Stimulated activated naive CD8-positive, alpha-beta T cell treated with anti-CD3 and anti-CD28 coated beads, Interleukin-15, Interleukin-2, amounts not matched to agents 100 U/mL and 50 U/mL, for 24 hours (primary cell): Measurements from ENCODE around the gene E2F7.

Source experiments
- ATAC-seq: fragments of 150-1000 bp; cut with Tn5 transposase; one replicate; pipeline ENCODE4 v1.10.0; 2021
- DNase-seq: peaks from one replicate; pipeline ENCODE4 v3.0.0; 2021

Gene E2F7

DNA sequence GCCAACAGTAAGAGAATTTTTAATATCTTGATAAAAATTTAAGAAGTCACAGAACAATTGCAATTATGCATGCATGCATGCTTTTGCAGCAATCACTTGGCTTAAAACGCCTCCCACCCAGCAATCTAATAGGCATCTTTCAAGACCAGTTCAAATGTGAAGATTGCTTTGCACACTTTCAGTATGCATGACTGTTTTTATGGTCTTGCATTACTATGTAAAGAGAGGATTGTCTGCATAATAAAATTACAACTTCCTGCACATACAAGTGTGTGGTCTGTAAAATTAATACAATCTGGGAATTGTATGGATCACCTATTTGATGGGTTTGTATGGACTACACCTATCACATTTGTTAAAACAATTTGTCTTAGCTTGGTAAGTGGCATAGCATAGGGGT, 48.8 kb downstream of the E2F7 start:
- ATAC-seq (no peak), DNase-seq (no peak)

DNA sequence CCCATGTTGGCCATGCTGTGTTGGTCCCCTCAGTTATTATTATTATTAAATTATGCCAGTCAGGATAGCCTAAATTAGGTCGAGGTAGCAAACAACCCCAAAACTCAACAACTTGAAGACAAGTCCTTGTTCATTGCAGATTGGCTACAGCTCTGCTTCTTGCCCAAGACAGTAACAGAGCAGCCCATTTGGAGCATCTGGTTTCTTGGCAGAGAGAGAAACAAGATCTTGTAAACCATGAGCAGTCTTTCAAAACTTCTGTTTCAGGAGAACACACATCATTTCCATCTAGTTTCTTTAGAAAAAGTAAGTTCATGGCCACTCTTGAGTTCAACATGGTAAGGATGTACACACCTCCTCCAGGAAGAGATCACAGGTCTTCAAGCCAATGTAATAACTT, 52.3 kb downstream of the E2F7 start:
- DNase-seq (no peak), ATAC-seq (no peak)

DNA sequence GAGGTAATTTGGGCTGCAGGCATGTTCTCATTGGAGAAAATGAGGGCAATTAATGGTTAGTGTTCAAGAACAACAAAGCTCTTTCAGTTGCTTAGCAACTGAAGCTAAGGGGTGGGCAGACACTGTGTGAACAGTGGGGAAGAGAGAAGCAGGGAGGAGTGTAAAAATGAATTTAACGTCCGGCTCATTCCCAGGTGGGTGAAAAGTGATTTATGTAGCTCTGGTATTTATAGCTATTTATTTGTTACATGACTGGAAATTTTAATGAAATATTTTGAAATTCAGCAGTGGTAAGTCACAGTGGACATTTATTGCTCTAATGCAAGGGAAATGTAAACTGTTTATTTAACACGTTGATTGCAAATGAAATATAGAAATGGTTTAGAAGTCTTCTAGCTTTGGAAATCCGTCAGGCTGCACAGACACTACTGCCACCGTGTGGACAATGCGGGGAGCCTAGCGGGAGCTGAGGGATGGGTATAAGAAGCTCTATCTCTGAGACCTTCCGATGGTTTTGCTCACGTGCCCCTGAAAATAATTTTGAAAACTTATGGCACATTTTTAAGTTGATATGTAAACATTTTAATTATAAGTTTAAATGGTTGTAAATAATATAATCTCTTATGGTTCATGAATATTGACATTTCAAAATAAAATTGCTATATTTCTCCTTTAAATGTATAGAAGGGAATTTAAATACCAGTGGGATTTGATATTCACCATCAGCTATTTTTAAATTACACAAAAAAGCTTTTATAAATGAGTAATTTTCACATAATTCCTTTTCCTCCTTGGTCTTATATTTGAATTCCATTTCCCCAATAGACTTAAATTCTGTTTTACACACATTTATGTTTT, 54.4 kb downstream of the E2F7 start:
- DNase-seq (peak; percentile 75), ATAC-seq (peak; percentile 81)

DNA sequence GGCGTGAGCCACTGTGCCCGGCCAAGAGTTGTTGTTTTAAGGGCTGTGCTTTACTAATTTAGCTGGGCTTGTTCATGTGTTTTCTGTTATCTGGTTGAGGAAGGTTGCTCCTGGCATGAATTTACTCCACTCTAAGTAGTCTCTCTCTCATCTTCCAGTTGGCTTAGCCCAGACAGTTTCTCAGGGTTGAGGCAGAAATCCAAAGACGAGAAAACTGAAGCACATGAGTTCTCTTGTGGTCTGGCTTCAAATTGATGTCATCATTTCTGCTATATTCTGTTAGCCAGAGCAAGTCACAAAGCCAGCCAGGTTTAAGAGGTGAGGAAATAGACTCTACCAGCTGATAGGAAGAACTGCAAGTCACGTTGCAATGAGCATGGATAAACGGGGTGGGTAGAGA, 57.9 kb downstream of the E2F7 start:
- DNase-seq: no peak
- no peak for ATAC-seq

DNA sequence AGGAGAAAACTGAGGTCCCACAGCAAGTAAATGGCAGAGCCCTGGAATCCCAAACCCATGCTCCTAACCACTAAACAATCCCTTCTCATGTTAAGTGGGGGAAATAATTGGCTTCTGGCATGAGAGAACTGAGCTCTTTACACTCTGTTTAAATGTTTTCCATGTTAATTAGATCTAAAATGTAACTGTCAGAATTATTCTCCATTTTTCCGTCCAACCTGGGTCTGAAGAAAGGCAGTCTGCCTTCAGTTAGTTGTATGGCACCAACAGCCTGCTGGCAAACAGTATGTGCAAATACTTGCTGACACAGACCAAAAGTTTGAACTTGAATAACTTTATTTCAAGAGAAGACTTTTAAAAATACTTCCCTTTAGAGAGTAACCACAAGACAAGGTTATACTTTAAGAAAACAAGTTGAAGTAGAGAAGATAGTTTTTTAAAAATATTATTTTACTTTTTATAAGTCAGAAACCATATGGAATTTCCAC, 59.7 kb downstream of the E2F7 start:
- no peak for ATAC-seq
- no peak for DNase-seq

DNA sequence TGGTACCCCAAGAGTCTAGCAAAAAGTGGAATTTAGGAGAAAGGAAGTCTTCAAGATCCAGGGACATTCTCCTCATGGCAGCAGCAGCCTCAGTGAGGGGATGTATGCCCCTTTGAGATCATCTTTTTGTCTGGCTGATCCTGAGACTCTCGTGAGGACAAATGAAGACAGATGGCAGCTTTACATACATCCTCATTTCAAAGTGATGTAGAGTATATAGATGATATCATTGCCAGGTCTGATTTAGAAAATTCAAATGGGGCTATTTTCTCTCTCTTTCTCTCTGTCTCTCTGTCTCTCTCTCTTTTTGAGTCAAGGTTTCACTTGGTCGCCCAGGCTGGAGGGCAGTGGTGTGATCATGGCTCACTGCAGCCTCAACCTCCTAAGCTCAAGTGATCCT, 61.5 kb downstream of the E2F7 start:
- DNase-seq (no peak), ATAC-seq (no peak)

DNA sequence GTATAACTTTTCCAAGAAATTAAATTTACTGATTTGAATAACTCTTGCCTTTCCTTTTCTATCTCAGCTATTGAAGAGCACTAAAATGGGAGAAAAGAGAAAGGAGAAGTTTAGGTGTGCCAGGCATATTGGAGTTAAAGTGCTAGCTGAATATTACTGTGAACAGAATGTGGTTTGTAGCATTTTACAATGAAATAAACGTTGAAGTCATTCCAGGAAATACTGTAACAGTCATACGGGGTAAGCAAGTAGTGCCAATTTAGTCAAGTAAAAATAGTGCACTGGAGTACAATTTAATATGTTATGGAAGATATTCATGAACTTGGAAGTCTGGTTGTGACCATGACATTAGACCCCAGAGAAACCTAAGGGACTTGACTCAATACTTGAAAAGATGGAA, 62.1 kb downstream of the E2F7 start:
- DNase-seq (no peak), ATAC-seq (no peak)

DNA sequence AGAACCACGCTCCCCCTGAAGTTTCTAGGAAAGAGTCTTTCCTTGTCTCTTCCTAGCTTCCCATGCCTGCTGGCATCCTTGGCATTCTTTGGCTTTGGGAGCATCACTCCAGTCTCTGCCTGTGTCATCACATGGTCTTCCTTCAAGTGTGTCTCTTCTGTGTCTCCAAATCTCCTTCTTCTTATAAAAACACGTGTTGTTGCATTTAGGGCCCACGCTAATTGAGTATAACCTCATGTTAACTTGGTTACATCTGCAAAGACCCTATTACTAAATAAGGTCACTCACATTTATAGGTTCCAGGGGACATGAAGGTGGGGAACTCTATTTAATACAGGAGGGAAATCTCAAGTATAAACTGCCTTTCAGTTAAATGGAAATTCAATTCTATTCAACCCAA, 63.0 kb downstream of the E2F7 start:
- DNase-seq (no peak), ATAC-seq (no peak)

DNA sequence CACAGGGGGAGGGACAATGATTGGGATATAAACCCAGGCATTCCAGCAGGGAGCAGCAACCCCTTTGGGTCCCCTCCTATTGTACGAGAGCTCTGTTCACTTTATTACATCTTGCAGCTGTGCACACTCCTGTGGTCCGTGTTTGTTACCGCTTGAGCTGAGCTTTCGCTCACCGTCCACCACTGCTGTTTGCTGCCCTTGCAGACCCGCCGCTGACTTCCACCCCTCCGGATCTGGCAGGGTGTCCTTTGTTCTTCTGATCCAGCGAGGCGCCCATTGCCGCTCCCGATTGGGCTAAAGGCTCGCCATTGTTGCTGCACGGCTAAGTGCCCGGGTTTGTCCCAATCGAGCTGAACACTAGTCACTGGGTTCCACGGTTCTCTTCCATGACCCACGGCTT, 64.1 kb downstream of the E2F7 start:
- DNase-seq (no peak), ATAC-seq (no peak)

DNA sequence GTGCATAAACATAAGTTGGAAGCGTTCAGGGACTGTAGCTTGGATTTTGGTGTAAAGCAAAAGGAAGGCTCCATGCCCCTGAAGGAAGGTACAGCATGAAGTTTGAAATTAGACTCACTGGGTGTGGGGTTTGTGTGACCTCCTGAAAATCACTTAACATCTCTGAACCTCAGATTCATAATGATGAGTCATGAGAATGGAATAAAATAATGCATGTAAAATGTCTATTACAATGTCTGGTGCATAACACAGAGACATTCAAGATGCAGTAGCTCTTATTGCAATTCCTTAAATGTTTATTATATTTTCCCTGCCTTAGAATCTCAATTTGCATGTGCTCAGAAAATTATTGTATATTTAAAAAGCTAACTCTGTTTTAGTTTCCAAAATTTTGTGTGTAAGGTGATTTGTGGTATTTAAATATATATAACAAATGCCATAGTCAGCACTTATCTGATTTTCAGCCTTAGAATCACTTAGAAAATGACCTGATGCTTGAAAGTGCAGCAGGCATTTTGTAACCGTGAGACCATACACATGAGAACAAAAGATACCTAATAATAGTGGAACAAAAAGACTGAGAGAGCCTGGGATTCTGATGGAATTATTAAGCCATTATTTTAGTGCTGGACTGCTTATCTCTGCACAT, 66.3 kb downstream of the E2F7 start:
- DNase-seq: no peak
- ATAC-seq: no peak

DNA sequence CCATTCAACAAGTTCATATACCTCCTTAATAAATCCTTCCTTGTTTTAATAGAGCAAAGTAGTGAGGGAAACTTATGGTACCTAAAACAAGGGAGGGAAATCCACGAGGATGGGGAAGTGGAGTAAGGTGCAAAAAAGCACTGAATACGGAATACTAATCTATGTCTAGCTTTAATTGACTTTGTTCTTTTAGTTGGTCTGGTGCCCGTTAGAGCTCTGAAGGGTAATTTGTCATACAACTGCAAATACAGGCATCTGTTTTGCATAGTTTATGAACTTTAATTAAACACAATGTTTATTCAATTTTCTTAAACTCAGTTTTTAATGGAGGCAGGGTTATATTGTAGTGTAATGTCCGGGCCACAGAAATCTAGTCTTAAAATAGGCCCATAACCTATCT, 67.0 kb downstream of the E2F7 start:
- DNase-seq: no peak

DNA sequence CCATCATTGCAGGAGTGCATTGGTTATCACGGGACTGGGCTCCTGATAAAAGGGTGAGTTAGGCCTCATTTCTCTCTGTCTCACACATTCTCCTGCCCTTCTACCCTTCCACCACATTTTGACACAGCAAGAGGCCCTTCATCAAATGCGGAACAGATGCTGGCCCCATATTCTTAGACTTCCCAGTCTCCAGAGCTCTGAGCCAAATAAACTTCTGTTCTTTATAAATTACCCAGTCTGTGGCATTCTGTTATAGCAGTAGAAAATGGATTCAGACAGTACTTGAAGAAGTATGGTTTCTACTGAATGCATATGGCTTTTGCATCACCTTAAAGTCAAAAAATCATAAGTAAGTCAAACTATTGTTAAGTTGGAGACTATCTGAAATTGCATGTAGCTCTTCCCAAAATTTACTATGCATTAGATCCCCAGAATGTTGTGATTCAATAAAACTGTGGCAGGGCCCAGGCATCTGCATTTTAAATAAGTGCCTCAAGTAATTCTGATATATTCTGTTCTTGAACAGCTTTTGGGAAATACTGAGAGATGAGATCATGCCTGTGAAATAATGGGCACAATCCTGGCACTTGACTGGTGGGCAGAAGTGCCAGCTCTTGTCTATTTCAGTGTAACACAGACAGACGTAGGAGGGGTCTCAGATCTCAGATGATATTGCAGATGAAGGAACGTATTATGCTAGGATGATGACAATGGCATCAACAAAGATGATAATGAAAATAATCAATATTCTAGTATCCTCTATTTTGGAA, 68.2 kb downstream of the E2F7 start:
- no peak for DNase-seq
- ATAC-seq: no peak

More for the DNA sequence above, 67.0 kb downstream of the E2F7 start:
- no peak for ATAC-seq

DNA sequence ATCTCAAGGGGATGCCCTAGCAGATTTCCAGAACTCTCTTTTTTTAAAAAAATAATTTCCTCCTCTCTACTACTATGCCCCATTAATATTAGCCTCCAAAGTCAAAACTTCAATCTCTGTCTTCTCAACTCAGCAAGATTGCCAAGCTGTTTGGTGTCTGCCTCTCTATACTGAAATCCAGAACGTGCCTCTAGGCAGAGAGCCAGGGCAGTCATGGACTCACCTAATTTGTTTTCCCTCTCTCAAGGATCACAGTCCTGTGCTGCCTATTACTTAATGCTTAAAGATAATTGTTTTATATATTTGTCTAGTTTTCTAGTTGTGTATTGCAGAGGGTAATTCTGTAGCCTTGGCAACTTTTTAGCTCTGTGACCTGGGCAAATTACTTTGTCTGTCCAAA, 74.7 kb downstream of the E2F7 start:
- no peak for DNase-seq

DNA sequence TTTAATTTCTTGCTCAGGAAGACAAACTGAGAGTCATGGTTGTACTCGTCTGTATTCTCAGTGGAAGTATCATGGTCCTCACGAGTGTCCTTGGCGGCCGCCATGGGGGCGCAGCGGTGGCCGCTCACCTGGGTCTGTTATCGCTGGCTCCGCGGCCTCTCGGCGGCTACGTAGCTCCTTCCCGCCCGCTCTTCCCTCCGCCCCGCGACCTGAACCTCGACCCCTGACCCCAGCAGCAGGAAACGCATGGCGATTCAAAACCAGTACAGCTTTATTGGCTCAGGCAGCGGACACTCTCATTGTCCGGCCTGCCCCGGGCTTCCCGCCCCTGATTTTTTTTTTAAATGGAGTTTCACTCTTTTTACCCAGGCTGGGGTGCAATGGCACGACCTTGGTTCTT, 80.8 kb downstream of the E2F7 start:
- ATAC-seq (no peak), DNase-seq (no peak)

More for the DNA sequence above, 74.7 kb downstream of the E2F7 start:
- ATAC-seq: no peak

DNA sequence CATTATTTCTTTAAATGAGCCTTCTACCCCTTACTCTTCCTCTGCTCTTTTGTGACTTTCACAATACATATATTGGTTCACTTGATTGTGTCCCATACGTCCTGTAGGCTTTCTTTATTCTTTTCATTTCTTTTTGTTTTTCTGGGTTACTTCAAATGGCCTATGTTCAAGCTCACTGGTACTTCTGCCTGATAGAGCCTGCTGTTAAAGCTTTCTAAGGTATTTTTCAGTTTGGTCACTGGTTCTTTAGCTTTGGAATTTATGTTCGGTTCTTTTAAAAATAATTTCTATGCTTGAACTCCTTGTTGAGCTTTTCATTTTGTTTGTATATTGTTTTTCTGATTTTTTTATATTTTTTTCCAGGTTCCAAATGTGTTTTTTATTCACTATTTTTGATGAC, 81.9 kb downstream of the E2F7 start:
- ATAC-seq (no peak), DNase-seq (no peak)

DNA sequence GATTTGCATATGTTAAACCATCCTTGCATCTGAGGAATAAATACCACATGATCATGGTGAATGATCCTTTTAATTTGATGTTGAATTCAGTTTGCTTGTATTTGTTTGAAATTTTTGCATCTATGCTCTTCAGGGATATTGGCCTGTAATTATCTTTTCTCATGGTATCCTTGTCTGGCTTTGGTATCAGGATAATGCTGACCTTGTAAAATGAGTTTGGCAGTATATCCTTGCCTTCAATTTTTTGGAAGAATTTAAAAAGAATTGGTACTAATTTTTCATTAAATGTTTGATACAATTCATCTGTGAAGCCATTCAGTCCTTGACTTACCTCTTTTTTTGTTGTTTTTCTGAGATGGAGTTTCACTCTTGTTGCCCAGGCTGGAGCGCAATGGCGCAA, 85.2 kb downstream of the E2F7 start:
- ATAC-seq: no peak

DNA sequence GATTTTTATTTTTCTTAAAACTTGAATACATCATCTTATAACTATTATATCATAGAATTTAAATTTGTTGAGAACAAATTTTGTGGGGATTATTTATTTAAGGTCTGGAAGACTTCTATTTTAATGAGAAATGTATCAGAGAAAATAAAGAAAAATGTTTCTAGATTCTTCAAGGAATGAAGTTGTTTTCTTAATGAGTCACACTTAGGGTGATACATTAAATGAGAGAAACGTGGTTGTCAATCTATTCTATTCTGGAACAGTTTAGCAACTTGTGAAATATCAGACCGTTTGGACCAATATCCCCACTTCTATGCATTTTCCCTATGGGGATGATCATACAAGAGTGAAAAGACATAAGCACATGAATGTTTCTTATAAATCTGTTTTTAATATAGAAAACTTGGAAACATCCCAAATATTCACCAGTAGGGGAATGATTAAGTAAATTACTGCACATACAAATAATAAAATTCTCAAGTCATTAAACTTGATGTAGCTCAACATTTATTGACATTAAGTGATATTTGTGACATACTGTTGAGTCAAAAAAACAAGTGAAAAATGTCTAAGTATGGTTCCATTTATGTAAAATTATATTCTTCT, 88.5 kb downstream of the E2F7 start:
- ATAC-seq: no peak
- no peak for DNase-seq

More for the DNA sequence above, 85.2 kb downstream of the E2F7 start:
- no peak for DNase-seq
